KOPT-K1 (cell line): ENCODE measurements around the gene RAB35.

Experiments
- H3K27ac ChIP-seq: fragments of 200-600 bp; sonication (generic); 2 replicates; pipeline ENCODE4 v1.5.1; 2016; ENCODE audit warnings: antibody characterized with exemption, mild to moderate bottlenecking, low read depth, low read length; ENCODE audit not compliant: poor library complexity, severe bottlenecking
- H3K36me3 ChIP-seq: fragments of 200-600 bp; sonication (generic); 2 replicates; pipeline ENCODE4 v1.5.1; 2017; ENCODE audit warnings: antibody characterized with exemption, mild to moderate bottlenecking, low read length, moderate library complexity; ENCODE audit not compliant: insufficient read depth
- H3K9me3 ChIP-seq: fragments of 200-600 bp; sonication (generic); 2 replicates; pipeline ENCODE4 v1.5.1; 2017; ENCODE audit warnings: antibody characterized with exemption, low read length, mild to moderate bottlenecking; ENCODE audit not compliant: insufficient read depth, poor library complexity, severe bottlenecking

The RAB35 gene

DNA sequence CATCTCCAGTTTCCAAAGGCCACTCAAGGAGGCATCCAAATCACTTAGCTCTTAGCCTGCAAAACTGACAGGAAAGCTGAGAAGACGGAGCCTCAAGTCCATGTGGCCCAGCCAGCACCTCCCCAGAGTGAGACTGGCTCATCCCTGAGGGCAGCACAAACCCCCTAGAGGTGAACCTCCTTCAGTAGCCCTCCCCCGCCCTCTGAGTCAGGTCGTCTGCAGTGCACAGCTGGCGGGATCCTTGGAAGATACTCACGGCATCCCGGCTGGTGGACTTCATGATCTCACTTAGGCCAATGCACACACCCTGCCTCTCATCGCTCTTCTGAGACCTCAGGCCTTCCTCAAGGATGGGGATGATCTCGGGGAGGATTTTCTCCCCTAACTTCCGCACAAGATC lies 24.1 kb upstream of the RAB35 start:
- H3K27ac ChIP-seq = no peak overlapping the region
- peaks cover 99% of the 10 kb centered on the region for H3K36me3 ChIP-seq
- H3K9me3 ChIP-seq = no peaks in the 10 kb centered on the region

DNA sequence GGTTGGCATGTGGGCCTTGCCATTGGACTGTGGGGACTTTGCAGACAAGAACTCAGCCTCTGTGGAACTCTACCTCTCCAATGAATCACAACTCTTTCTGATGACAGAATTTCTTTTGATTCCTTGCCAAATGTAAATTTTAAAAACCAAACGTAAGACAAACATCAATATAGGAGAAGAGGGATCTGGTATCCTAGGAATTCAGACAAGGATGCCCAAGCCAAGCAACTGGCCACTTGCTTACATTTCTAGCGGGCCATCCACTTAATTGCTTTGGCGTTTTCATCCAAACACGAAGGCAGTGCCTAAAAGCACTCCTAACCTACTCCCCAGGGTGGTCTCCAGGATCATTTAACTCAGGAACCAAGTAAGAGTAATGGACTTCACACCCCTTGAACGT lies 23.4 kb upstream of the RAB35 start:
- no peak overlapping the region for H3K27ac ChIP-seq

DNA sequence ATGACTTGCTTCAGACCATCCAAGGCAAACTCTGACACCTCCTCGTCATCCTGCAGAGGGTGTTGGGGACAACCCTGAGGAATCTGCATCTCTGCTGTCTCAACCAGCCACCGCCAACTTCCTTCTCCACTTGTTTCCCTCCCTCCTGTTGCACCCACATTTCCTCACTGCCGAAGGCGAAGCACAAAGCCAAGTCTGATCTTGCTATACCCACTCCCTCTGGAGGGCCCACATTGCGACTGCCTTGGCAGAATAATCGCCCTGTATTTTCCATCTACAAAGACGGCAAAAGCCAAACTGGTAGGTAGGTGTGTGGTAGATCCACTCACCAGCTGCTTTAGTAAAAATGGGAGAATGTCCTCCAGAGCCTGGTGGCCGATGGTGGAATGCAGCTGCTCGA lies 21.8 kb upstream of the RAB35 start:
- peaks cover 99% of the 10 kb centered on the region for H3K36me3 ChIP-seq
- no peaks in the 10 kb centered on the region for H3K9me3 ChIP-seq
- H3K27ac ChIP-seq = no peak overlapping the region

More for the DNA sequence above, 23.4 kb upstream of the RAB35 start:
- H3K36me3 ChIP-seq = peaks cover 99% of the 10 kb centered on the region
- H3K9me3 ChIP-seq = no peaks in the 10 kb centered on the region

DNA sequence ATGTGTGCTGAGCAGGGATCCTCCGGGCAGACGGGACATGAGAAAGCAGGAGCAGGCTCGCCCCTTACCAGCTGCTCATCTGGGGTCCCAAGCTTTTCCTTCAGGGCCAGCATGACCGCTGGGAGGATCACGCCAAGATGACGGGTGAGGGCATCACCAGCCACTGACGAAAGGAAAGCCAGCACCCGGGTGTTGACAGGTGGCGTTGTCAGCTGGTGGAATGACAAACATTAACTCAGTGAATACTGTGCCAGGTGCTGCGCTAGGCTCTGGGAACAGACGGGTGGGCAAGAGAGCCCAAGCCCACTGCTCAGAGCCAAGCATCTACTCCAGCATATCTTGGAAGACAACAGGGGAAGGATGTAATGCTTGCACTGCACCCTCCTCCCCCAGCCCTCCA lies 21.3 kb upstream of the RAB35 start:
- Histone ChIP-seq H3K27ac (no peak overlapping the region), H3K36me3 (peaks cover 99% of the 10 kb centered on the region), H3K9me3 (no peaks in the 10 kb centered on the region)

DNA sequence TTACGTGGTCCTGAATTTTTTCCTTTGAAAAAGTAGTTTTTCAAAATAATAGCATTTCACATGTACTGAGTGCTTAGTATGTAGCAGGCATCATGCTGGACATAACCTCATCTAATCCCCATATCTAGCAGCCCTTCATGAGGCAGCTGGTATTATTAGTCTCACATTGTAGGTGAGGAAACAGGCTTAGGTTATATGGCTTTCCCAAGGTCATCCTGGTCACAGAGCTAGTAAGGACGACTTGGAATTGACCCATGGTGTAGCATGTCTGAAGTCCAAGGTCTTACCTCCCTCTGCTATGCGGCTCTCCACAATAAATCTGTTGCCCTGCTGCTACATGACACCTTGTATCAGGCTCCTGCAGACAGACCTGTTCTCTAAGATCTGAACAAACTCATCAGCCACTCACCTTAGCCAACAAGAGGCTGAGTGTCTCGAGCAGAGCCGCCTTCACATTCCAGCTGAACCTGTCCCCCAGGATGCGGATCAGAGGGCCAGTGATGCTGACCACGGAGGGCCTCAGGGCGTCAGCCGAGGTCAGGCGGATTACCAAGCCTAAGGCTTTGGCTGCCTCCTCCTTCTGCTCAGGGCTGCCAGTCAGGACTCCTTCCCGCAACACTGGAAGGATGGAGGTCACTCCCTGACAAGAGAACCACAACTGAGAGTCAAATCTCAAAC lies 19.7 kb upstream of the RAB35 start:
- Histone ChIP-seq H3K9me3 (no peaks in the 10 kb centered on the region), H3K27ac (no peak overlapping the region), H3K36me3 (peaks cover 100% of the 10 kb centered on the region)

DNA sequence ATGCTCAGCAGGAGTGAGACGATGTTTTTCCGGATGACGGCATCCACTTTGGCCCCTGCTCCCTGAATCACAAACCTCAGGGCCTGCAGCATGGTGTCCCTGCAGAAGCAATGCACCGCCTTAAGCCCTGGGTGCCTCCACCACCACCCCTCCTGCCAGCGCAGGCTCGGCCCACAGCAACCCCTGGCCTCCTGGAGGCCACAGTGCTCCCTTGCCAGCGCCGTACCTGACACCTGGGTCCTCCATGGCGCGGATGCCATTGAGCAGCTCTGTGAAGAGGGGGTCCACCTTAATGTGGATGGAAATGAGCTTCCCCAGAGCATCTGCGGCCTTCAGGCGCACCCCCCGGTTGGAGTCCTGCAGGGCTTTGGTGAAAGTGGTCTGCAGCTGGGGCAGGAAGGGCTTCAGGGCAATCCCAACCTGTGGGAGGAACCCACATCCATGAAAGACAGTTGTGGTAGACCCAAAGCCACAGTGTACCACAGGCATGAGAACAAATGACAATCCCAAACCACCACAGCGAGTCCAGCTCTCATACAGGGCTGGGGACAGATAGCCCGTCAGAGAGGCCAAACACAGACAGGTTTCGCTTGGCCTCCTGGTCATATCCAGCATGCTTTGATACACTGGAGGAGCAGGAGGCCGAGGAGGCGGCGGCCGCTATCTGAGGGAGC lies 17.9 kb upstream of the RAB35 start:
- H3K9me3 ChIP-seq = no peaks in the 10 kb centered on the region
- peaks cover 100% of the 10 kb centered on the region for H3K36me3 ChIP-seq
- no peak overlapping the region for H3K27ac ChIP-seq

DNA sequence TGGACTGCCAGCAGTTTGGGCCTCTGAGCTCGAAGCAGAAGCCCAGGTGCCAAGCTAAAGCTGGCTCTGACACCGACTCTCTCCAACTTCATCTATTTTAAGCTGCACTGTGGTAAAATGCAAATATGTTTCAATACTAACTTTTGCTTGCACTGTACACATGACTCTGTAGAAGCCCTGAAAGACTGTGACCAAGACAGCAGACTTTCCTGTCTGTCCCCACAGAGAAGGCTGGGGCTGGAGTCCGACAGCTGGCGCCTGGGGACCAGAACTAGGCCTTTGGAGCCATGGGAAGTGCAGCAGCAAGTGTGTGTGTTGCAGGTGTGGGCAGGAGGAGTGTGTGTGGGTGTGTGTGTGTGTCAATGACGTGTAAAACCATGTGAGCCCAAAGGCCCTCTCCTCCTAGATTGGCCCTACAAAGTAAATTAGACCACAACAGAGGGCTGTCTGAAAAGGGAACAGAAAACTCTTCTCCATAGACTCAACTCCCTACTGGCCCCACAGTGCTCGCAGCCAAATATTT lies 16.4 kb upstream of the RAB35 start:
- H3K27ac ChIP-seq = no peak overlapping the region
- peaks cover 100% of the 10 kb centered on the region for H3K36me3 ChIP-seq
- H3K9me3 ChIP-seq = no peaks in the 10 kb centered on the region

DNA sequence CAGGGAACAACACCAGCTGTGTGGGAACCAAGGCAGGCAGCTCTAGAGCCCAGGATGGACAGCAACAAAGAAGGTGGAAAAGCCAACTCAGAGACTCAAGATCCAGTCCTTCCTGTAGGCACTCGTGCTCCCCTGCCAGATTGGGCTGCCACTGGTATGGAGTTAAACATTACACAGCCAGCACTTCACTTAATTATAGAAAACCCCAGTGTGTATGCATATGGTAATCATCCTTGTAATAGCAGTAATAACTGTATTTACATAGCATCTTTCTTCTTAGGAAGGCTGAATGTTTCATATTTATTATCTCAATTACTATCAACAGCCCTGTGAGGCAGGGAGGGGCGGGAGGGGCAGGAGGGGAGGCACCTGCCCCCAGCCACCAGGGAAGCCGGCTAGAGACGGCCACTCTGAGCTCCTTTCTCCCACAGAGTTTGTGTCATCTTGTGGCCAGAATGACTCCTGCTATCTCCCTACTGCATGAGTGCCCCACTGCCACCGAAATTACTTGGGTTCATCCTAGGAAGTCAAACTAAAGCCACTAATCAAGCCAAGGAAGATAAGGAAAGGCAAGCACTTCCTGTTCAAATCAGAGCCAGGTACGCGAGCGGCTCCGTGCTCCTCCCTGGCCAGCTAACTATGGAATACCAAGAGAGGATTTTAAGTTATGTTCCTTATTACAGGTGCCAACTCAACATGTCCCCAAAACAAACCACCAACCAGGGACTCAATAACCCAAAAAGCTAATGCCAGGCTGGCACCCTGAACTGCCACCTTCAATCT lies 15.7 kb upstream of the RAB35 start:
- H3K36me3 ChIP-seq = peaks cover 100% of the 10 kb centered on the region

DNA sequence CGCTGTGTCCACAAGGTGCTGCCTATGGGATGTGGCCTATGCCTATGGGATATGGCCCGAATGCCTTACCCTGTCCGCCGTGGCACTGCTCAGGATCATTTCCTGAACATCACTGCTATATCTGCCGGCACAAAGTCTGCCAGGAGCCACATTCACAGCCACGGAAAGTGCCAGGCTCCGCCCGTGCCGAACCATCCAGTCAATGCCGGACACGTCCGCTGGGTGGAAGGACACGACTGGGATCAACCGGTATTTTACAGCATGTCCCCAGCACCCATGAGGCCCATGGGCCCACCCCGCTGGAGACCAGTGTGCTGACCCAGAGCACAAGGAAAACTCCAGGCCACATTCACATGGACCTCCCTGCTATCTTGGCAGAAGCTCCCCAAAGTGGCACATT lies 14.6 kb upstream of the RAB35 start:
- H3K9me3 ChIP-seq = no peaks in the 10 kb centered on the region
- peaks cover 100% of the 10 kb centered on the region for H3K36me3 ChIP-seq
- H3K27ac ChIP-seq = no peak overlapping the region

More for the DNA sequence above, 15.7 kb upstream of the RAB35 start:
- Histone ChIP-seq H3K9me3 (no peaks in the 10 kb centered on the region), H3K27ac (no peak overlapping the region)

DNA sequence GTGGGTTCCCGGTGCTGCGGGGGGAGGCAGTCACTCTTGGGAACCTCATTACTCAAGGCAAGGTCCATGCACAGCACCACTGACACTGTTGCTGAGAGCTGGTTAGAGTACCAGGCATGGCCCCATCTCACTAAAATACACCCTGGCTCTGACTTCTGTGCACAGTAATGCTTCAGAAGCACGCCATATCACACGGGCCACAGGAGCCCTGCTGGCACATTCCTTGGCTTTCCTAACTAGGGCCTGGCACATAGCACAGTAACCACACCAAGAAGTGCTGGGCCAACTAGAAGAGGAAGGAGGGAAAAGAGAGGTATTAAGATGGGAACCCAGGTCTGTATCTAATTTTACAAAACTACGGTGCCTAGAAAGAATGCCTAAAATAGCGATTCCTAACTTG lies 13.5 kb upstream of the RAB35 start:
- H3K36me3 ChIP-seq = peaks cover 99% of the 10 kb centered on the region
- no peaks in the 10 kb centered on the region for H3K9me3 ChIP-seq
- no peak overlapping the region for H3K27ac ChIP-seq

DNA sequence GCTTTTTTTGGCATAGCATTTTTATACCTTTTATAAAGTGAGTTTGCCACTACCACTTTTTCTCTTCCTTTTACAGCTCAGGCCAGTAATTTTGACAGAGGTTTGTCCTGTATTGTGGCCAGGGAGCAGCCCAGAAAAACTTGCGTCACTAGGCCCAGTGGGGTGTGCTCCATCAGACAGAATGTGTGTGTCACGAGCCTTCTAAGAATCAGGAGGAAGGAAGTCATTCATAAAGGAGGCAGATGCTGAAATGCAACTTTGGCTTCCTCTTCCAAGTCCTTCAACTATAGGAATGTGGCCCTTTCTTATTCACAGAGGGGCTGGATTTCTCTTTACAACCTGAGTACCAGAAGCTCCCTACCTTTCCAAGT lies 10.1 kb upstream of the RAB35 start:
- H3K9me3 ChIP-seq = no peaks in the 10 kb centered on the region
- H3K36me3 ChIP-seq = peaks cover 65% of the 10 kb centered on the region
- no peak overlapping the region for H3K27ac ChIP-seq

DNA sequence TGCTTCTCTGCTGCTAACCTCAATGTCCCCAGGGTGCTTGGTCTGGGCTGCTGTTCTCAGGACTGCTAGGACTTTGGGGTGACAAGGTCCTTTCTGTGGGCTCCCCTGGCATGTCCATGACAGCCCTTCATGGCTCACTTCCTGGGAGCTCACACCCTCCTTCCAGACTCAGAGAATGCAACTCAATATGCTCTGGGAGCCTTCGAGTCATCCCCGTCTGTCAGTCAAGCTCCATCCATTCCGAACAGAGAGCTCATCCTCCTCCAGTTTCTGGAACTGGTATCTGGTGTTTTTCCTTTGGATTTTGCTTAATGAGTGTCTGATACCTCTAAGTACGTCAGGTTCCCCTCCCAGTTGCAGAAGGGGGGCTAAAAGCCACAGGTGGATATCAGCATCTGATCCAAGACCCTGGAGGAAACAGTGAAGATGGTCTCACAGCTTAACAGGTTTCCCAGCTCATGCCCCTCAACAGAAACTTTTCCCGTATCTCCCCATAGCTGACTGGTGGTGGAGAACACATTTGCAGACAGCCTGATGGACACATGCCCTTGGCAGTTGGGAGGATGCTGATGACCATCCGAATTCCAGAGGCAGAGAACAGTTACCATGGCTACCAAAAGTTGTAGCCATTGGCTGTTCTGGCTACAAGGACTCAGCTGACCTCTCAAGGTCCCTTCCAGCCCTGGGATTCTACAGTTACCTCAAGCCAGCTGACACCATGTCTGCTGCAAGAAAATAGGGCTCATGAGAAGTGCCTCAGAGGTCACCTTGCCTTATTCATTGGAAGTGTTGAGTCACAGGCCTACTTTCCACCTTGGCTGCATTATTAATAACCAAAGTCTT lies 9.5 kb upstream of the RAB35 start:
- no peak overlapping the region for H3K27ac ChIP-seq
- no peaks in the 10 kb centered on the region for H3K9me3 ChIP-seq
- H3K36me3 ChIP-seq = peaks cover 59% of the 10 kb centered on the region

DNA sequence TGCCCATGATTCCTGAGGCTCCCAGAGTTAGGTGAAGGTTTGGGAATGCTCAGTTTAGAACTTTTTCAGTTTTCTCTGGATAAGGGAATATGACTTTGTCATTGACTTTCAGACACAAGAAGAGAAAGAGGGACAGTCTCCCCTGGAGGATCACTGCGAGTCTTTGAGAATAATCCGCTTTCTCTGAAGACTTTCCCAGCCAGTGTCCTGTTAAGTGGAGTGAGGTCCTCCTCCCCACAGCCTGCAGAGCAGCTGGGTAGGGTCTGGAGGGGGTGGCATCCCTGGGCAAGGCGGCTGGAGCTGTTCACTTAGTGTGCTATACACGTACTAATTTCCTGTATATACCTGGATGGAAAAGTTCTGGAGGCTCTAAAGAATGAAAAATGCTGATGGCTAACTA lies 8.5 kb upstream of the RAB35 start:
- Histone ChIP-seq H3K9me3 (no peaks in the 10 kb centered on the region), H3K36me3 (peaks cover 49% of the 10 kb centered on the region), H3K27ac (no peak overlapping the region)

DNA sequence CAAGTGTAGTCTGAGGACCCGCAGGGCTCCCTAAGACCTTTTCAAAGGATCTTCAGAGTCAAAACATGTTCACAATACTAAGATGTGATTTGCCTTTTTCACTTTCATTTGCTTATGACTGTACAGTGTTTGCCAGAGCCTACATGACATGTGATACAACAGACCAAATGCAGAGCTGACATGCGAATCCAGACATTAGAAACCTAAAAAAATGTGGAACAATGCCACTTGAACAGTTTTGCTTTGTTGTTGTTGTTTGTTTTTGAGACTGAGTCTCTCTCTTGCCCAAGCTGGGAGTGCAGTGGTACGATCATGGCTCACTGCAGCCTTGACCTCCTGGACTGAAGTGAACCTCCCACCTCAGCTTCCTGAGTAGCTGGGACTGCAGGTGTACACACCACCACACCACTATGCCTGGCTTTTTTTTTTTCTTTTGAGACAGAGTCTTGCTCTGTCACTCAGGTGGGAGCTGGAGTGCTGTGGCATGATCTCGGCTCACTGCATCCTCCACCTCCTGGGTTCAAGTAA lies 5.3 kb upstream of the RAB35 start:
- no peak overlapping the region for H3K27ac ChIP-seq
- no peaks in the 10 kb centered on the region for H3K9me3 ChIP-seq
- peaks cover 23% of the 10 kb centered on the region for H3K36me3 ChIP-seq
